AG04450 (cell line): ENCODE measurements around the gene SARDH. TPM values are rescaled to one million over a fixed set of nuclear protein-coding genes. Genes with fewer than 3 reads are reported as not detected.

Source experiments
- CTCF ChIA-PET: fragments of 300-600, 350-600 bp; formaldehyde crosslinking; extraction: SDS; loops from one replicate; lab custom pipeline; 2022; ENCODE audit warnings: antibody characterized with exemption, inconsistent platforms; lab: Charles Lee
- POLR2A ChIA-PET: fragments of 350-600 bp; formaldehyde crosslinking; extraction: SDS; loops from one replicate; lab custom pipeline; 2021; ENCODE audit warnings: antibody characterized with exemption, inconsistent platforms; lab: Yijun Ruan, JAX
- DNase-seq: peaks from one replicate; pipeline ENCODE4 v3.0.0-alpha.2; 2011; ENCODE audit warnings: low read depth, low spot score
- H3K27ac ChIP-seq: one replicate; pipeline ENCODE4 v1.5.1; 2012; ENCODE audit warnings: low read depth, low read length, control low read depth
- H3K27me3 ChIP-seq: one replicate; pipeline ENCODE4 v1.6.0; 2012; ENCODE audit warnings: low read length; ENCODE audit not compliant: control insufficient read depth, insufficient read depth
- H3K4me3 ChIP-seq: 2 replicates; pipeline ENCODE4 v1.5.1; 2011; ENCODE audit warnings: mild to moderate bottlenecking, low read depth, low read length, control low read depth
- H3K9me3 ChIP-seq: 2 replicates; pipeline ENCODE4 v1.5.1; 2012; ENCODE audit warnings: low read length; ENCODE audit not compliant: control insufficient read depth, insufficient read depth
- CTCF ChIP-seq: IDR thresholded peaks from 2 replicates; pipeline ENCODE4 v1.5.1; 2011; ENCODE audit warnings: low read depth, low read length, control low read depth, inconsistent platforms
- polyA plus RNA-seq: library from polyadenylated mRNA; depleted of rRNA; stranded (reverse); fragments of >200 nt; gene quantifications from 2 replicates; pipeline ENCODE4 v1.2.3, GENCODE V29; 2011

The SARDH gene
- polyA plus RNA-seq, 1 experiment = 1.3 TPM

GRCh38 chr9:133785753-133786370 lies 47.7 kb upstream of the SARDH start:
- Histone ChIP-seq H3K27me3 (no peaks in the 10 kb centered on the region), H3K4me3 (no peak overlapping the region), H3K9me3 (no peaks in the 10 kb centered on the region), H3K27ac (no peak overlapping the region)
- CTCF ChIA-PET = no interaction called here
- POLR2A ChIA-PET = no interaction called here
- no peak for DNase-seq
- TF ChIP-seq CTCF = no peak

GRCh38 chr9:133784731-133785561 lies 46.8 kb upstream of the SARDH start:
- H3K27me3 ChIP-seq = no peaks in the 10 kb centered on the region
- no peak for TF ChIP-seq CTCF
- CTCF ChIA-PET = interaction anchor here (1.1 to 5.4 kb wide), 3 partner anchors 9 to 210 kb away, joined by 3 to 119 read pairs (median 5); no protein-coding TSS in a partner anchor
- no peak overlapping the region for H3K4me3 ChIP-seq
- no peak for DNase-seq
- no peak overlapping the region for H3K27ac ChIP-seq
- POLR2A ChIA-PET = no interaction called here
- H3K9me3 ChIP-seq = no peaks in the 10 kb centered on the region

DNA sequence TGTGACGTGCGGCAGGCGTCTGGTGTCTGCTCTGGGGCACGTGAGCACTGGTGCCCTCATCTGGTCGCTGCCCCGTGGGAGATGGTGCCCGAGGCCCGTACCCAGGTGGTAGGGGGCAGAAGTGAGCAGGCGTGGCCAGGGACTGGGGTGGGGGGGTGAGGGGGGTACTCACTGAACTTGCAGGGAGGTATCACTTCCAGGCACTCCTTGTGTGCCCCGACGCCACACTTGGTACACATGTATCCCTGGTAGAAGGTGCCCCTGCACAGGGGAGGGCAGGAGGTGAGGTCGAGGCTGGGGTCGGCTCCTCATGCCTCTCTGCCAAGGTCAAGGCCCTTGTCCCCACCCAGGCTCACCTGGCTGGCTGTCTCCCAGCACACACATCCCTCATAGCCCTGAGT lies 45.2 kb upstream of the SARDH start:
- Histone ChIP-seq H3K4me3 (no peak overlapping the region), H3K27me3 (no peaks in the 10 kb centered on the region), H3K9me3 (no peaks in the 10 kb centered on the region), H3K27ac (no peak overlapping the region)
- ChIA-PET CTCF (interaction anchor here (1.1 to 5.4 kb wide), 11 partner anchors 10 to 250 kb away, joined by 3 to 119 read pairs (median 5); partner anchors contain the start of gene BRD3OS), POLR2A (no interaction called here)
- no peak for DNase-seq
- TF ChIP-seq CTCF = no peak

- no peak overlapping the region for H3K27ac ChIP-seq
- no peaks in the 10 kb centered on the region for H3K9me3 ChIP-seq
- DNase-seq = peak; percentile 45
- peak; percentile 88 for TF ChIP-seq CTCF
- H3K27me3 ChIP-seq = no peaks in the 10 kb centered on the region
- H3K4me3 ChIP-seq = no peak overlapping the region
- ChIA-PET POLR2A (interaction anchor here (1.1 to 1.2 kb wide), 2 partner anchors 212 to 242 kb away, joined by 3 to 4 read pairs; partner anchors contain the start of gene BRD3OS), CTCF (interaction anchor here (0.5 to 5.4 kb wide), 26 partner anchors 8 to 877 kb away, joined by 3 to 119 read pairs (median 4); partner anchors contain the start of genes BRD3OS and WDR5)
Measured at GRCh38 chr9:133782157-133783130, 44.3 kb upstream of the SARDH start.
